Measurements from ENCODE around the gene GRIA4.

DNA sequence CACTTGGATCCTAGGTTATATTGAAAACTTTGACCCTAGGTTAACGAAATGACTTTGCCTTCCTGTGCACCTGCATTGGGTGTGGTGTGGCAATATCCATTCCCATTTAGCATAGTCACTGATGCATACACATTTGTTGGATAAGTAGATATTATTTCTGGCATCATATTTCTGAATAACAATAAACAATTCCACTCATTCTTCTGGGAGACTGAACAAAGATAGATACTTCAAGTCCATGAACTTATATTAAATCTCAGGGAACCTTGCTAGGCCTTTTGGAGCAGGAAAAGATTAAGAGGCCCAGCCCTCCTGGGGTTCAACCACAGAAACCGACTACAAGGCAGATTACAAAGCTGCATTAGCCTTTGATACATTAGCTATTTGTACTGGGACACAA is 293.2 kb downstream of the GRIA4 start:
- TF ChIP-seq POLR2A (IDR thresholded peaks at IDR 0.05; ENCODE audit: low read length) (no peak), HDAC2 (IDR thresholded peaks at IDR 0.05) (no peak), POLR2AphosphoS2 (conservative IDR thresholded peaks at IDR 0.05; ENCODE audit: low read length) (no peak), JUNB (IDR thresholded peaks at IDR 0.05) (no peak), MAFK (IDR thresholded peaks at IDR 0.05; ENCODE audit: partially characterized antibody) (no peak), NR3C1 (IDR thresholded peaks at IDR 0.05) (no peak)
- TF ChIP-seq, protein P1, sequence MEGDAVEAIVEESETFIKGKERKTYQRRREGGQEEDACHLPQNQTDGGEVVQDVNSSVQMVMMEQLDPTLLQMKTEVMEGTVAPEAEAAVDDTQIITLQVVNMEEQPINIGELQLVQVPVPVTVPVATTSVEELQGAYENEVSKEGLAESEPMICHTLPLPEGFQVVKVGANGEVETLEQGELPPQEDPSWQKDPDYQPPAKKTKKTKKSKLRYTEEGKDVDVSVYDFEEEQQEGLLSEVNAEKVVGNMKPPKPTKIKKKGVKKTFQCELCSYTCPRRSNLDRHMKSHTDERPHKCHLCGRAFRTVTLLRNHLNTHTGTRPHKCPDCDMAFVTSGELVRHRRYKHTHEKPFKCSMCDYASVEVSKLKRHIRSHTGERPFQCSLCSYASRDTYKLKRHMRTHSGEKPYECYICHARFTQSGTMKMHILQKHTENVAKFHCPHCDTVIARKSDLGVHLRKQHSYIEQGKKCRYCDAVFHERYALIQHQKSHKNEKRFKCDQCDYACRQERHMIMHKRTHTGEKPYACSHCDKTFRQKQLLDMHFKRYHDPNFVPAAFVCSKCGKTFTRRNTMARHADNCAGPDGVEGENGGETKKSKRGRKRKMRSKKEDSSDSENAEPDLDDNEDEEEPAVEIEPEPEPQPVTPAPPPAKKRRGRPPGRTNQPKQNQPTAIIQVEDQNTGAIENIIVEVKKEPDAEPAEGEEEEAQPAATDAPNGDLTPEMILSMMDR (IDR thresholded peaks at IDR 0.05), result no peak

Measured in A549 (cell line).